Esophagus muscularis mucosa (tissue), 4 donors: ENCODE data around the gene CROCC2.

ENCODE experiments used
- CTCF ChIP-seq, 3 experiments: fragments of 200-600 bp in 2 of 3; fragments of 450-650 bp in 1 of 3; sonication (generic) in 2 of 3; IDR thresholded peaks; one replicate each; pipeline ENCODE4 v1.5.1; 2017 to 2019; ENCODE audit warnings: antibody characterized with exemption in 3 of 3, mild to moderate bottlenecking in 2 of 3, moderate library complexity in 1 of 3
- EP300 ChIP-seq: sonication (generic); formaldehyde crosslinking; IDR thresholded peaks from one replicate; pipeline ENCODE4 v1.6.1; 2017; ENCODE audit warnings: antibody characterized with exemption
- POLR2A ChIP-seq: fragments of 450-650 bp; IDR thresholded peaks from one replicate; pipeline ENCODE4 v1.6.1; 2017; ENCODE audit warnings: antibody characterized with exemption, moderate library complexity, mild to moderate bottlenecking, low read depth
- POLR2AphosphoS5 ChIP-seq, 2 donors: sonication (generic); formaldehyde crosslinking; IDR thresholded peaks; one replicate each; pipeline ENCODE4 v1.6.1; 2017; ENCODE audit warnings: antibody characterized with exemption in 2 of 2

- TF ChIP-seq CTCF (IDR thresholded peaks at IDR 0.05): no peak
- no peak for TF ChIP-seq POLR2A
- TF ChIP-seq EP300: no peak
- TF ChIP-seq POLR2AphosphoS5 (IDR thresholded peaks at IDR 0.05): no peak
Measured at GRCh38 chr2:240959214-240959940, 53.2 kb downstream of the CROCC2 start.
